Gastrocnemius medialis (tissue), 4 donors: ENCODE results near the gene MAP4K5. TPM values are rescaled to one million over a fixed set of nuclear protein-coding genes. Genes with fewer than 3 reads are reported as not detected.

Experiments
- ATAC-seq, 2 donors: fragments of 150-250 bp; one replicate each; pipeline ENCODE4 v1.9.1; 2016
- DNase-seq, 2 donors: peaks; one replicate each; pipeline ENCODE4 v3.0.0-alpha.2; 2019
- H3K27ac ChIP-seq, 4 donors: fragments of 200-600 bp; sonication (generic); 1 replicate in 1 of 4; 2 replicates in 3 of 4; pipeline ENCODE4 v1.5.1; 2016 to 2018; ENCODE audit warnings: mild to moderate bottlenecking in 2 of 4, moderate library complexity in 1 of 4
- H3K27me3 ChIP-seq, 3 donors: fragments of 200-600 bp; sonication (generic) in 2 of 3; 1 replicate in 1 of 3; 2 replicates in 2 of 3; pipeline versions ENCODE4 v1.5.1 to v1.6.0; 2016 to 2019; ENCODE audit warnings: mild to moderate bottlenecking in 1 of 3, moderate library complexity in 1 of 3
- H3K36me3 ChIP-seq, 2 donors: fragments of 200-600 bp; sonication (generic) in 1 of 2; one replicate each; pipeline ENCODE4 v1.5.1; 2017 to 2018
- H3K4me1 ChIP-seq, 2 donors: fragments of 200-600 bp; sonication (generic) in 1 of 2; one replicate each; pipeline ENCODE4 v1.5.1; 2016 to 2017; ENCODE audit warnings: mild to moderate bottlenecking in 2 of 2
- H3K4me3 ChIP-seq, 4 donors: fragments of 200-600 bp; sonication (generic) in 3 of 4; 1 replicate in 1 of 4; 2 replicates in 3 of 4; pipeline ENCODE4 v1.5.1; 2016 to 2019; ENCODE audit warnings: mild to moderate bottlenecking in 2 of 4
- H3K9me3 ChIP-seq, 3 donors: fragments of 200-600 bp; sonication (generic) in 2 of 3; 1 replicate in 1 of 3; 2 replicates in 2 of 3; pipeline ENCODE4 v1.5.1; 2016 to 2019
- CTCF ChIP-seq, 5 experiments: fragments of 450-650 bp in 3 of 5; fragments of 200-600 bp in 2 of 5; sonication (generic) in 2 of 5; IDR thresholded peaks in 4 of 5; conservative IDR thresholded peaks in 1 of 5; 1 replicate in 4 of 5; 2 replicates in 1 of 5; pipeline ENCODE4 v1.5.1; 2016 to 2019; ENCODE audit warnings: antibody characterized with exemption in 5 of 5, mild to moderate bottlenecking in 3 of 5, moderate library complexity in 3 of 5
- POLR2A ChIP-seq, 2 donors: fragments of 450-650 bp; IDR thresholded peaks; one replicate each; pipeline ENCODE4 v1.6.1; 2017; ENCODE audit warnings: antibody characterized with exemption in 2 of 2, mild to moderate bottlenecking in 2 of 2, moderate library complexity in 2 of 2
- in situ Hi-C, 4 donors: fragments of 200-750 bp; cut with MboI; loops; one replicate each; pipeline versions ENCODE4 v1.15.0 to v1.8.0; 2017; ENCODE audit warnings: low sequenced_read_pairs in 4 of 4
- intact Hi-C: fragments of 100-400 bp; cut with DNase I; formaldehyde crosslinking; loops from one replicate; pipeline ENCODE4 v1.15.1; 2023; ENCODE audit warnings: low total_unique reads
- total RNA-seq, 4 donors: library from RNA; depleted of rRNA; stranded (reverse); fragments of >200 nt; gene quantifications; one replicate each; pipeline versions ENCODE4 v1.1.0 to v1.2.3, GENCODE V29; 2016

Gene MAP4K5
- total RNA-seq: 10 to 100 TPM; 35.3 to 63.9 (median 47.1) TPM

GRCh38 chr14:50532502-50533240 lies at the start of gene MAP4K5:
Gene MAP4K5 (minus strand): TSS chr14:50532569. CDS start chr14:50532049, 520 bp downstream.
- TF ChIP-seq POLR2A (IDR thresholded peaks at IDR 0.05): peak; percentile 82 to 87
- peak; percentile 85 to 96 (median 93) for TF ChIP-seq CTCF (IDR thresholded peaks at IDR 0.05 in 4 of 5, conservative IDR thresholded peaks at IDR 0.05 in 1 of 5)
- Histone ChIP-seq H3K4me1 (peaks cover 21 to 29% of the 10 kb centered on the region in 2 donors), H3K9me3 (no peaks in the 10 kb centered on the region), H3K27me3 (no peaks in the 10 kb centered on the region), H3K36me3 (no peaks in the 10 kb centered on the region), H3K4me3 (peak within 1 kb of the TSS; percentile 83 to 88 (median 85)), H3K27ac (peak within 1 kb of the TSS; percentile 86 to 95 (median 94))
- DNase-seq: peak; percentile 81 to 87
- in situ Hi-C loops: loop anchor here in 3 of 4 donors (5.0 to 25.0 kb wide), 2 partner anchors 210 to 670 kb away; partner anchors contain the start of gene NEMF (in 2 of the 3)
- intact Hi-C loops: loop anchor here (1.0 to 10.0 kb wide), 8 partner anchors 135 to 668 kb away; partner anchors contain the start of genes CDKL1, DMAC2L, L2HGDH and SAV1
- peak; percentile 95 for ATAC-seq

DNA sequence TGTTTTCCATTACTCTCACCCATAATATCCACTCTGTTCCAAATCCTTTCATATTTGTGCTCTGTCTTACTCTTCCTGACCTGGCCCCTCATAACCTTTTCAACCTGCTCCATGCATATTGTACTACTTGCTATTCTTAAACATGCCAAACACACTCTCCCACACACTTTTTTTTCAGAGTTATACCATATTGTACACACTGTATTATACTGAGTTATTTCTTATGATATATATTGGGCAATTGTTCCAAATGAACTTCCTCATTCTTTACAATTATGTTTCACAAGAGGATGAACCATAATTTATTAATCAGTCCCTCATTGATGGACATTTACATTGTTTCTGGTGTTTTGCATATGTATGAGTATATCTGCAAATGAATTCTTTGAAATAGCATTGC lies 46.1 kb upstream of the MAP4K5 start:
- Histone ChIP-seq H3K27ac (no peak overlapping the region), H3K9me3 (no peaks in the 10 kb centered on the region), H3K27me3 (no peaks in the 10 kb centered on the region), H3K4me3 (no peak overlapping the region), H3K36me3 (no peaks in the 10 kb centered on the region), H3K4me1 (no peaks in the 10 kb centered on the region)
- intact Hi-C loops: no loop called here
- TF ChIP-seq CTCF (IDR thresholded peaks at IDR 0.05 in 4 of 5, conservative IDR thresholded peaks at IDR 0.05 in 1 of 5): no peak
- no peak for TF ChIP-seq POLR2A (IDR thresholded peaks at IDR 0.05)
- in situ Hi-C loops: no loop called here
- DNase-seq (no peak), ATAC-seq (no peak)

GRCh38 chr14:50577982-50578381 lies 45.6 kb upstream of the MAP4K5 start:
- no peak overlapping the region for H3K27ac ChIP-seq
- in situ Hi-C loops: no loop called here
- H3K36me3 ChIP-seq: no peaks in the 10 kb centered on the region
- ATAC-seq (no peak), DNase-seq (no peak)
- no peak overlapping the region for H3K4me3 ChIP-seq
- TF ChIP-seq CTCF (IDR thresholded peaks at IDR 0.05 in 4 of 5, conservative IDR thresholded peaks at IDR 0.05 in 1 of 5): no peak
- H3K9me3 ChIP-seq: no peaks in the 10 kb centered on the region
- intact Hi-C loops: no loop called here
- H3K4me1 ChIP-seq: no peaks in the 10 kb centered on the region
- H3K27me3 ChIP-seq: no peaks in the 10 kb centered on the region

- H3K27ac ChIP-seq: no peak overlapping the region
- intact Hi-C loops: no loop called here
- H3K9me3 ChIP-seq: no peaks in the 10 kb centered on the region
- no peak overlapping the region for H3K4me3 ChIP-seq
- TF ChIP-seq POLR2A (IDR thresholded peaks at IDR 0.05) (no peak), CTCF (IDR thresholded peaks at IDR 0.05 in 4 of 5, conservative IDR thresholded peaks at IDR 0.05 in 1 of 5) (no peak)
- DNase-seq (no peak), ATAC-seq (no peak)
- H3K27me3 ChIP-seq: no peaks in the 10 kb centered on the region
- in situ Hi-C loops: no loop called here
- H3K4me1 ChIP-seq: no peaks in the 10 kb centered on the region
- no peaks in the 10 kb centered on the region for H3K36me3 ChIP-seq
These were observed 43.4 kb upstream of the MAP4K5 start for GRCh38 chr14:50575769-50576168.
